ENCODE results near the gene SMC5.

The SMC5 gene

DNA sequence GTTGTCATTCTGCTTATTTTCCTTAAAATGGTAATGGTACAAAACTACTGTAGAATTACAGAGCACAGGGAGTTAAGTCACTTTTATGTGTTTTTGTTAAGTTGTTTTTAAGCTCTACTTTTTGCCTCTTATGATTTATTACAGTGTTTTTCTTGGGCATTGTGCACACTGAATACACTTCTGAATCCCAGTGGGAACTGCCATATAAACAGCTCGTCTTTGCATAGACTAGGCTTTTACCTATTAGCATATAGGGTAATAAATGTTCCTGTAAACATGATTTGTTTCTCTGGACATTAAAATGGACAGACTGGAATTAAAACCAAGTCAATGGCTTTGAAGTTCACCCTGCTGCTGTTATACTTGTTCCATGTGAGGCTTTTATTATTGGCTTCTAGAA, 143.4 kb downstream of the SMC5 start:
- DNase-seq (ENCODE audit: insufficient read length, low spot score): no peak
- FAIRE-seq: no peak

DNA sequence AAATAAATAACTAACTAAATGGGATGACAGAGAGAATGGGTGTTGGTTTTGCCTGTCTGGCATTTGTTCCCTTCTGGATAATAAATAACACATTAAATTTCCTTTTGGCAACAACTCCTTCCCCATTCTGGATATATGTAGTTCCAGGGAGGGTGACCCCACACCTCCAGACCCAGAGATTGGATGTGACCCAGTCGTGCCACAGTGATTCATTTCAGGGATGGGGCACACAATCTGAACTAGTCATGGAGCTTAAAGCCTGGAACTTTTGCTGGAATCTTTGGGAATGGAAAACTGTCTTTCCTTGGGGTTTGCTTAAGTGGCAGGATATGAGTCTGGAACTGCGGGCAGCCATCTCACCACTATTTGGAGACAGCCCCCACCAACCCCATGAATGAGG, 144.4 kb downstream of the SMC5 start:
- FAIRE-seq: no peak

DNA sequence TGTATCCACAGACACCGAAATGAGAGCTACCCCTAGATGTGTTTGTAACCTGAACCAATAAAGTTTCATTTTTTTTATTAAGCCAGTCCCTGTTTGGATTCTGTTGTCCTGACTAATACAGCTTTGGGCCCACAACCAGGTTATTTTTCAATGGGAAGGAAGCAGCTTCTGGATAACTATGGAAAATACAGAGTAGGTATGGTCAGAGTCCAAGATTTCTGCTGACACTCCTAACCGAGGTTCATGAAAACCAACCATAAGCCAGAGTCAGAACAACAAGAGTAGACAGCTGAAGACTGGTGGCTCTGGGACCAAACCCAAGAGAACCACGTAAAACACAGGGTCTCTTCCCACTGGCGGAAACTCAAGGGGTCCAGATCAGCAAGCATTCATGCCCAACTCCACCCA, 144.8 kb downstream of the SMC5 start:
- FAIRE-seq: no peak
- no peak for DNase-seq (ENCODE audit: insufficient read length, low spot score)

More for the DNA sequence above, 144.4 kb downstream of the SMC5 start:
- no peak for DNase-seq (ENCODE audit: insufficient read length, low spot score)

DNA sequence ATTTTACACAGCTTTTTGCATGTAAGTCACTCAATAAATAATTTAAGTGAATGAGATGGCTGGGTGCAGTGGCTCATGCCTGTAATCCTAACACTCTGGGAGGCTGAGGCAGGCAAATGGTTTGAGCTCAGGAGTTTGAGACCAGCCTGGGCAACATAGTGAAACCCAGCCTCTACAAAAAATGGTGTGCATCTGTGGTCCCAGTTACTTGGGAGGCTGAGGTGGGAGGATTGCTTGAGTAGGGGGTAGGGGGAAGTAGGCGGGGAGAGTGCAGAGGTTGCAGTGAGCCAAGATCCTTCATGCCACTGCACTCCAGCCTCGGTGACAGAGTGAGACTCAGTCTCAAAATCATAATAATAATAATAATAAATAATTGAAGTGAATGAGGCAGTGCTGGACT, 145.5 kb downstream of the SMC5 start:
- DNase-seq (ENCODE audit: insufficient read length, low spot score) (no peak), FAIRE-seq (no peak)
